PC-9 (cell line): ENCODE data around the gene TMEM51.

ENCODE experiments used
- EZH2 ChIP-seq: fragments of 200-600 bp; sonication (generic); IDR thresholded peaks from 2 replicates; pipeline ENCODE4 v1.8.0; 2017; ENCODE audit warnings: antibody characterized with exemption, low read depth
- TF ChIP-seq, protein P1 (sequence below): fragments of 200-600 bp; sonication (generic); conservative IDR thresholded peaks from 2 replicates; pipeline ENCODE4 v1.6.1; 2017; ENCODE audit warnings: mixed run types, antibody characterized with exemption, mild to moderate bottlenecking, moderate library complexity

DNA sequence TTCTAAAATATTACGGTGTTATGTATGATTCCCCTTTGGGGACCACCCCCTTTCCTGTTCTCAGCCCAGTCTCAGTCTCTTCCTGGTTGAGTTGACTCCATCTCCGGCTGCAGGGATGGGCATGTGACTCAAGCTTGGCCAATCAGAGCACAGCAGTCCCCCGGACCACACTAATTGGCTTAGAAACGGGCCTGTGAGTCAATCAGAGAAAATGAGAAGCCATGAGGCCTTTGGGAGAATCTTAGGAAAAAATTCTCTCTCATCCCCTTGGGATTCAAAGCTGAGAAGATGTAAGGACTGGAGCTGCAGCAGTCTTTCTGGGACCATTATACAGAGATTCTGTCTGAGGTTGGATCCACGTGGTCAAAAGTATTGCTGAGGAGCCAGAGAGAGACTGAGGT is 82.8 kb downstream of the TMEM51 start:
- TF ChIP-seq, protein P1, sequence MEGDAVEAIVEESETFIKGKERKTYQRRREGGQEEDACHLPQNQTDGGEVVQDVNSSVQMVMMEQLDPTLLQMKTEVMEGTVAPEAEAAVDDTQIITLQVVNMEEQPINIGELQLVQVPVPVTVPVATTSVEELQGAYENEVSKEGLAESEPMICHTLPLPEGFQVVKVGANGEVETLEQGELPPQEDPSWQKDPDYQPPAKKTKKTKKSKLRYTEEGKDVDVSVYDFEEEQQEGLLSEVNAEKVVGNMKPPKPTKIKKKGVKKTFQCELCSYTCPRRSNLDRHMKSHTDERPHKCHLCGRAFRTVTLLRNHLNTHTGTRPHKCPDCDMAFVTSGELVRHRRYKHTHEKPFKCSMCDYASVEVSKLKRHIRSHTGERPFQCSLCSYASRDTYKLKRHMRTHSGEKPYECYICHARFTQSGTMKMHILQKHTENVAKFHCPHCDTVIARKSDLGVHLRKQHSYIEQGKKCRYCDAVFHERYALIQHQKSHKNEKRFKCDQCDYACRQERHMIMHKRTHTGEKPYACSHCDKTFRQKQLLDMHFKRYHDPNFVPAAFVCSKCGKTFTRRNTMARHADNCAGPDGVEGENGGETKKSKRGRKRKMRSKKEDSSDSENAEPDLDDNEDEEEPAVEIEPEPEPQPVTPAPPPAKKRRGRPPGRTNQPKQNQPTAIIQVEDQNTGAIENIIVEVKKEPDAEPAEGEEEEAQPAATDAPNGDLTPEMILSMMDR = no peak
- TF ChIP-seq EZH2 = no peak
